ENCODE measurements around the gene ADNP2.

ADNP2 gene

DNA sequence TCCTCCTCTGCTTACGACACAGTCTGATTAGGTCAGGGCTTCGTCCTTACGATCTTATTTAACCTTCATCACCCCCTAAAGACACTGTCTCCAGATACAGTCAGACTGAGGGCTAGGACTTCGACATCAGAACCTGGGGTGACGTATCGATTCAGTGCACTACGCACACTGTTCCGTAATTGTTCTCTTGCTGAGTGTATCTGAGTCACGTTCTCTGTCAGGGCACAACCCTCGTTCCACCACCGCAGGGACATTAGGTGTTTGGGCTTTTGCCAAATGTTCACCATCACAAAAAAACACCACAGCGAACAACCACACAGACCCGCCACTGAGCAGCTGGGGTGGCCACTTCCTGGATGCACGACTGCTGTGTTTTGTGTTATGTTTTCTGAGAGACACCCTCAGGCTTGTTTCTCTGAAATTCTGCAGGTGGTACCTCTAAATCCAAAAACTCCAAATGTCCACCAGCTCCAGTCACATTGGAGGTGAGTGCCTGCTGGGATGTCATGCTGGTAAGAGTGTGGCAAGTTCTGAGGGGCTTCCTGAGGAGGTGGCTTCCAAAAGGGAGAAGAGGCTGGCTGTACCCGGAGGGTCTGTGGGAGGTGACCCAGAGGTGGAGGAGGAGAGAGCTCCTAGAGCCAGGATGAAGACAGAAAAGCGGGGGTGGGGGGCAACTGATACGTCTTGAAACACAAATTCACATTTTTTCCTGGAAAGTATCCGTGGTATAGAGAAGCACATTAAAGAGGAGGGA lies 66.6 kb downstream of the ADNP2 start:
- DNase-seq = peak; percentile 17 to 29

DNA sequence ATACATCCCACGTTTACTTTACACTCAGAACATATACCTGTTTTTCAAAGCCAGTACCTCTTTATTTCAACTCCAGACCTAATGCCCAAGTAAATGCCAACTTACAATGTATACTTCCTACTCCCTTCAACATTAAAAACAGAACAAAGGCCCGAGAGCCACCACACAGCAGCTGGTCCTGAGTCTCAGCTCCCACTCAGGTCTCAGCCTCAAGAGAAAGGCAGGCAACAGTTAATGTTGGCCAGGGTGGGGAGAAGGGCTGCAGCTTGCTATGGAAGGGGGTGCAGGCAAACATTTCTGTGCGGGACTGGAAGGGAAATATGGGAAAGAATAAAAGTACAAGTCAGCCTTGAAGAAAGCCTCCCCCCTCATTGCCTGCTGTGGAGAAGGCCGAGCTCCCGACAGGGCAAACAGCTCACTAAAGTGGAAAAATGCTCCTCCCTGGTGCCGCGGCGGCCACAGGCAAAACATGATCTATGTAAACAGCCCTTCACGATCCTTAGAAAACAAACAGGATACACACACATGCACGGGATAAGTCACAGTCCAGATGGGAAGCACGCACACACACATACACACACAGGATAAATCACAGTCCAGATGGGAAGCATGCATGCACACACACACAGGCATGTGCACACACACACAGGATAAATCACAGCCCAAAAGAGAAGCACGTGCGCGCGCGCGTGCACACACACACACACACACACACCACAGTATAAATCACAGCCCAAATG lies 67.4 kb downstream of the ADNP2 start:
- DNase-seq = no peak

DNA sequence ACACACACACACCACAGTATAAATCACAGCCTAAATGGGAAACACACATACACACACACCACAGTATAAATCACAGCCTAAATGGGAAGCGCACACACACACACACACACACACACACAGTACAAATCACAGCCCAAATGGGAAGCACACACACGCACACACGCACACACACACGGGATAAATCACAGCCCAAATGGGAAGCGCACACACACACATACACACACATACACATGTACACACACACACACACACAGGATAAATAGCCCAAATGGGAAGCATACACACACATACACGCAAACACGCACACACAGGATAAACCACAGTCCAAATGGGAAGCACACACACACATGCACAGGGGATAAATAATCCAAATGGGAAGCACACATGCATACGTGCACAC lies 68.1 kb downstream of the ADNP2 start:
- DNase-seq = no peak

DNA sequence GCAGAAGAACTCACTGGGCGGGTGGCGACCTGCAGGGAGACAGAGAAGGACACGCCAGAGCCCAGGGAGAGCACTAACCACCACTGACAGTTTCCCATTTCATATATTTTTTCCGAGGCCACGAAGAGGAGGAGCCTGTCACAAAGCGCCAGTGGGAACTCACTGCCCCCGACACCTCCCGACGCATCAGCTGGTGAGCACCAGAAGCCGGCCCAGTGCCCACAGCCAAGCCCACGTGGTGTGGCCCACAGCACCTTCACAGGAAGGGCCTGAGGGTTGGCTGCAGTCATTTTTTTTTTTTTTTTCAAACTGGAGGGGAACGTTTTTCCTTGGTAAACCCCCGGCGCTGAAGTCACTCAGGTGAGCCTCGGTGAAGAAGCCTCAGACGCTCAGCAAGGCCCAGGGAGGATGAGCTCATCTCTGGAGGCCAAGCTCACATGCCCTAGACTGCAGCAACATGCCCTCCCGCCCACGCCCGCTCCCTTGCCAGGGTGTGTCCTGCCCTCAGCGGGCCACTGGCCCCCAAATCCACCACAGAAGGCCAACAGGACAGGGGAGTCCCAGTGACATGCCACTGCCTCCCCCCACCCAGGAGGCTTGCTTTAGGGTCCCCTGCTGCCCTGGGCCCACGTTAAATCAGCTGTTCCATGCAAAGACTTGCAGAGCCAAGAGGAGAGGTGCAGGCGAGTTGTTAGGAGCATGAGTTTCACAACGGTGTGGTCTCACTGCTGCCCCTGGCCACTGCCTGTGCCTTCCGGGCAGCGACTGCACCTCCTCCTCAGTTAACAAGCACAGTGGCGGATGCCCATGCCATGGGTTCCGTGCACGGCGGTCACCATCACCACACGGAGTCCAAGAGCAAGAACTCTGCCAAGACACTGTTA lies 70.1 kb downstream of the ADNP2 start:
- no peak for DNase-seq

DNA sequence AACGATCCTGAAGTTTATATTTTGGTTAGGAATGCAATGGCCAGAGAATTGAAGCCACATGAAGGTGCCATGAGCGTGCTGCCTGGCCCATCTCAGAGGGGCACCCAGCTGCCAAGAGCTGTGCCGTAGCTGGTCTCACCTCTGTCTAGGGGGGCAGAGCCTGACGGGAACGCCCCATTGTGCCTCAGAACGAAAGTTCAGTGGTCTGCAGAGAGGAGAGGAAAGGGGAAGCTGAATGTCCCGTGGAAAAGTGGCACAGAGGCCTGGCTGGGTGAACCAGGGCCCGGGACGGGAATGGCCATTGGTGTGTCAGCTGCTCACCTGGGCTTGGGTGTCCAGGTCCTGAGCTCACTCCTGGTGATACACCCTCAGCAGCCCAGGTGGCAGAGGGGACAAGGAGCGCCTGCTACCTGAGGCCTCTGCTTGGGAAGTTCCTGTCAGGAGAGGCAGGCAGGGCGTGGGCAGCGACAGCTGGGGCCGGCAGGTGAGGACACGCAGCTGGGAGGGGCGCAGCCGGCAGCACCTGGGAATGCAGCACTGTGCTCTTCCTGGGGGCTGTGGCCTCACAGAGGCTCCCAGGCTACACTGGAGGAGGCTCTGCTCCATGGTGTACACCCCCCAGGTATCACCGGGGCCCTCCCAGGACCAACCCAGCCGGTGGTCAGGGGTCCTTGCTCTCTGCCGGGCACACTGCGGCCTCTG lies 70.9 kb downstream of the ADNP2 start:
- no peak for DNase-seq

DNA sequence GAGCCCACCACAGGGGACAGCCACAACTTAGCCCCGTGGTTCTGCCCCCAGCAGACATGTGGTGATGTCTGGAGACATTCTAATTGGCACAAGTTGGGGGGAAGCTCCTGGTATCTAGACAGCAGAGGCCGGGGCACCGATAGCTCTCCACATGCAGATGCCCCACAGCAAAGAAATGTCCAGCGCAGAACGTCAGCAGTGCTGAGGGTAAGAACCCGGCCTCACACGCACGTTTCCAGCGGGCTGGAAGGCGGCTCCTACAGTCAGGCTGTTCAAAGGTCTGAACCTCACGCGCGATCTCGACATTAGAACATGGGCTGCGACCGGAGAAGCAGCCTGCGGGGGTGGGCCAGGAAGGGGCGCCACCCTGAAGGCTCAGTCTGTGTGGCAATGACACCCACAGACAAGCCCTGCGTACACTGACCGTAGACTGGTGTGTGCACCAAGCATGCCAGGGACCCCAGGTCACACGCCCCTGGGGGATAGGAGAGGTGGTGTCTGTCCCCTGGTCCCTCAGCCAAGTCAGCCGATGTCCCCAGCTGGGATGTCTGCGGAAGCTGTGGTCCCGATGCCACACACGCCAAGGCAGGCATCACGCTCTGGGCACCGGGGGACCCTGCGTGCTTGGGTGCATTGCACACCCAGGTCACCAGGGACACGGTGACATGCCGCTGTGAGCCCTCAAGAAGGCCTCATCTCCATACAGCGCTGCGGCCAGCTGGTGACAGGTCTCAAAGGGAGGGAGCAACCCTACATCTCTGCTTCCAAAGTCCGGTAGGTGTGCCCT lies 71.9 kb downstream of the ADNP2 start:
- no peak for DNase-seq

DNA sequence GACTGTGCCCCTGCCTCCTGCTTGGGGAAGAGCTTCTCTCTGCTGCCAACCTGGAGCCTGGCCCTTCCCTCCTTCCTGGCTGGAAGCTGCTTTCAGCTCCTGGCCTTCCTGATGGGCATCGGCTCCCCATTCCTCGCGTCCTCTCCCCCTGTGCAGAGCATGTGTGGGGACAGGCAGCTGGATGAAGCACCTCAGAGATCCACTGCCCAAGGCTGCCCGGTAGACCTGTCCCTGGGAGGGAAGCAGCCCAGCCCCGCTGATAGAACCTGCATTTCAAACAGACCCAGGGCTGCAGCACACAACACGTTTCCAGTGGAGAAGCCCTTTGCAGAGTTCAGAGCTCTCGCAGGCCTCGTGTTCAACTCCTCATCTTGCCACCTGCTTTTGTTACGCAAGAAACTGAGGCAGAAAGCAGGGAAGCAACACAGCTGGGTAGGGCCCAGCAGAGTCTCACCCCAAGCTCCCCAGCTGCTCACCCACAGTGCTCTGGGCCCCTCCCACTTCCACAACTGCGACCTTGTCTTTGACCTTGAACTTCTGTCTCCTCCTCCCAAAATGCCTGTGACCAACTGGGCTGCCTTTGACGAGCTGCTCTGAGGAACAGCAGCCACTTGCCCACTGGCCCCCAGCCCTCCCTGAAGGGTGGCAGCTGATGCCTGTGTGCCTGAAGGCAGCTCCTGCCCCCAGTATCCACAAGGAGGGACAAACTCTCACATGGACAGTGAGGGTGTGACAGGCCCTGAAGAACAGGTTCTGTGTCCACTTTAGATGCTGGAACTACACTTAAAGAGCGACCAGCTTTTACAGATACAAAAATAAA lies 72.8 kb downstream of the ADNP2 start:
- DNase-seq = no peak

DNA sequence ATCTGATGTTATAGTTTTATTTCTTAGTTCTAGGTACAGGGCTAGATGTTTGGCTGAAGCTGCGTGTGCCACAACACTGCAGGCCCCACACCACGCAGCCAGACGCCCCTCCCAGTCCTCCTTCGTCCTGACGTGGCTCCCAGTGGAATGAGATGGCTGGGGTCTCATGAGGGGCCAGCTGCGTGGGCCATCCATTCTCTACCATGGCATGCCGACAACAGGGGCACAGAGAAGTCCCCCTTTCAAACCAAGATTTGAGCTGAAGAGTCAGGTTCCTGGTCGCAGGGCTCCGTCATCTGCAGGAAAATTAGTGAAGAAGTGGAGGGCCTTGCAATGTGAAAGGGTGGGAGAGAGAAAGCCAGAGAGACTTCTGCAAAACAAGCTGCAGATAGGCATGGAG lies 73.8 kb downstream of the ADNP2 start:
- DNase-seq = no peak

DNA sequence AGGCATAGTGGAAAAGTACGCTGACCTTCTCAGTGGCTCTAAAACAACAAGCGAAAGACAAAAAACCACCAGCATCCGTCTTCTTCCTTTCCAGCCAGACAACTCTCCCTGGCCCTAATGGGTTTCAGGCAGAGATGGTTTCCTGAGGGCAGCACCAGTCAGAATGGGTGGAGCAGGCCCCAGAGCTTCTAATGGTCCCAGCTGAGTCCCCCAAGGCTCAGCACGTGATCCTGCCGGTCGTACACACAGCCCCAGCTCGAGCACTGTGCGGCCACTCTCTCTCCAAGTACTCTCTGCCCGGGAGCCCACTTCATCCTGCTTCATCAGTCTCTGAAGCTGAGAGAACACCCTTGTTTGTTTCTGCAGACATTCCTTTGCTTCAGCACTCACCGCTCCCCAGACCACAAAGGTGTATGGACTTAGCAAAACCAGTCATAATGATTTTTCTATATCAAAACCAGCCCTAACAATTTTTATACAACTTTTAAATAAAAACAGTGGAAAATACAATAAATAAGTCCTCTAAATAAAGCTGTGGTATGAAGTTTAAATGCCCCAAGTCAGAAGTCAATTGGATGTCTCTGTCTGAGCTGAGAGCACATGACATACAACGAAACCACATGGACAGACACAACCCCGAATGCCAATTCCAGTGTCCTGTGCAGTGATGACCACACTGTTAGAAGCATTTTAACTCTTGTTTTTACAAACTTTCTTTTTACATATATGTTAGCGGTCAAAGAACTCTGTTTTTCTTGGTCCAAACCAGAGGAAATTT lies 74.4 kb downstream of the ADNP2 start:
- no peak for DNase-seq

DNA sequence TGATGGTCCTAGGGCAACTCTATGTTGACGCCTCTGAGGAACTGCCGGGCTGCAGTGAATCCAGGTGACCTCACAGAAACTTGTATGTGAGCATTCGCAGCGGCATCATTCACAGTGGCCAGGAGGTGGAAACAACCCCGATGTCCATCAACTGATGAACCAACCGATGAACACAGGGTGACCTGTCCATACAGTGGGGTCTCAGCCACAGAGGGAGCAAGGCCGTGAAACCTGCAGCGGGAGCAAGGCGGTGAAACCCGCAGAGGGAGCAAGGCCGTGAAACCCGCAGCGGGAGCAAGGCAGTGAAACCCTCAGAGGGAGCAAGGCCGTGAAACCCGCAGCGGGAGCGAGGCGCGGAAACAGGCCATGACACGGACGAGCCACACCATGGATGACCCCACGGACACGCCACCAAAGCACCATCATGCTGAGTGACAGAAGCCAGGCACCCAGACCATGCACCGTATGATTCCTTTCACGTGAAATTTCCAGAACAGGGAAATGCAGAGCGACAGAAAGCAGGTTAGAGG lies 75.2 kb downstream of the ADNP2 start:
- DNase-seq = no peak

DNA sequence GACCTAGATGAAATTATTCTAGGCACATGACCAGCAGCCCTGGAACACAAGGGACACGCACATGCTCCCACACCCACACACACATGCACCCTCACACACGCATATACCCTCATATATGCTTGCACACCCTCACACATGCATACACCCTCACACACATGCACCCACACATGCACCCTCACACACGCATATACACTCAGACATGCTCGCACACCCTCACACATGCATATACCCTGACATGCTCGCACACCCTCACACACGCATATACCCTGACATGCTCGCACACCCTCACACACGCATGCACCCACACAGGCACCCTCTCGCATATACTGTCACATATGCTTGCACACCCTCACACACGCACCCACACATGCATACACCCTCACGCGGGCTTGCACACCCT lies 76.5 kb downstream of the ADNP2 start:
- no peak for DNase-seq

DNA sequence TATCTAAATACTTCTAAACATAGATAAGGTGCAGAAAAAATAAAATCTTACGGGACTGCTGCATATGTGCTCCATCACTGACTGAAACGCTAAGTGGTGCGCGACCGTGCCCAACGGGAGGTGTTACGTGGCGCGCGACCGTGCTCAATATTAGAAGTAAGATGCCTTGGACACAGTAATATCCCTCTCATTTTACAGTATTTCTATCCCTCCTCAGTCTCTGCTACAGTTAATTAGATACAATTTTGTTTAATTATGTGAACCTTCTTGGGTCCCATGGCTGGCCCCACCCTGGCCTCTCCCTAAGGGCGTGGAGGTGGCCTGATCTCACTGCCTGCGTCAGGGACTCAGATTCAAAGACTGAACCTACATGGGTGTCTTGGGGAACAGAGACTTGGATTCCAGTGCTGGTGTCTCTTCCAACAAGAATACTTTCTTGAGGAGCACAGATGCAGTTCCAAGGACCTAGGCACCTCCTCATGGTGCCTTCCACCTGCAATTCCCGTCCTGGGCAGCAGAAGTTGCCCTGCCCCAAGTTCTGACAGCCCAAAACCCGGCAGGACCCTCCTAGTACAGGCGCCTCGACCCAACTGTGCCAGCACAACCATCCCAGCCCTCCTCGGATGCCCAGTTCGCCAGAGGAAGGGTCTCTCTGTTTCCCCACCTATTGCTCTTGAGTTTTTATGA lies 79.0 kb downstream of the ADNP2 start:
- no peak for DNase-seq

DNA sequence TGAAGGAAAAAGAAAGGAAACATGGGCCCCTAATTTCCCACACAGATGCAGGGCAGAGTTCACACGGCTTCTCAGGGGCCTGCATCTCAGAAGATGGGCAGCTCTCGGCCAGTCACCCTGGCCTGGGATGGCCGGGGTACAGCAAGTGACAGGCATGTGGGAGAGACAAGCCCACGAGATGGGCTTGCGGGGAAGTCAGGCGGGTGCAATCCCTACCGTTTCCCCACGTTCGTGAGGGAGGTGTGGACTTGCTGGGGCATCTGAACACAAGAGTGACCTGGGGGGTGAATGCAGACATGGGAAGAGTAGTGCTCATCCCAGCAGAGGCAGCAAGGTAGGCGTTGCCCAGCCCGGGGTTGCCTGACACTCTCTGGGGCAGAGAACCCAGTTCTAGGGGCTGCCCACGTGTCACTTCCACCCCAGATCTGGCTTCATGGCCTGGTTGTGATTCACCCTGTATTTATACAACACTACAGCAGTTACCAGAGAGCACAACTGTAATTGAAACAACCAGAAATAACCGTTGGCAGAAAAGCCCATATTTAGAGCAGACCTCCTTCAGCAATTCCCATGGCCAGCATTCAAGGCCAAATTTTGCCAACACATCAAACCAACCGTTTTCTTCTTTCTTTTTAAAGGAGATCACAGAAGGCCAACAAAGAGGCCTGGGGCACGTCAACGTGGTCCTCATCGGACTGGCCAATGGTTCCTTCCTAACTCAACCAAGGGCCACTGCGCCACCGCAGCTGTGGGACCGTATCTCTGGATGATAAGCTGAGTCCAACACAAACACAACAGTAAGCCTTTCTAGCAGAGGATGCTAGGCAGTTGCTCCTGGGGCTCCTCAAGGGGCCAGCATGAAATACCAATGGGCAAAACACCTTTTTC lies 79.8 kb downstream of the ADNP2 start:
- no peak for DNase-seq

DNA sequence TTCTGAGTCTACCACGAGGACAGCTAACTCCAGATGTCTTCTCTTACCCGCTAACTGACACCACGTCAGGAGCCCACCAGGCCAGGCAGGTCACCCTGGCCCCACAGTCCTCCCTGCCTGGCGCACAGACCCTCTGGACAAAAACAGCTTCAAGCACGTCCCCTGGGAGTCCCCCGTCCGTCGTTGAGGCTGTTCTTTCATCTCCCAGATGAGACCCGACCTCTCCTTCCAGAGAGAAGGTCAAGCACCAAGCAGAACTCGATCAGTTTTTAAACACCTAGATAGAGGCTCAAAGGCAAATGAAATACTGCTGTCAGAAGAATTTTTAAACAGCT lies 80.4 kb downstream of the ADNP2 start:
- no peak for DNase-seq

Measured in activated CD4-positive, alpha-beta T cell treated with anti-CD3 and anti-CD28 coated beads, Interleukin-2, amount 50 U/mL, for 48 hours (primary cell).